ENCODE measurements around the gene MIPOL1. TPM values are rescaled to one million over a fixed set of nuclear protein-coding genes. Genes with fewer than 3 reads are reported as not detected.
"Not testable (repeated sequence)": the region's sequence is repeated elsewhere in the genome, so short reads cannot be mapped to it uniquely, and the experiment has no call there.

MIPOL1 gene
- total RNA-seq, 1 donor from 2014 or later = 23.7 TPM

GRCh38 chr14:37232907-37233481 lies 35.3 kb downstream of the MIPOL1 start:
- no peak for DNase-seq (ENCODE audit: low read depth, low spot score)

DNA sequence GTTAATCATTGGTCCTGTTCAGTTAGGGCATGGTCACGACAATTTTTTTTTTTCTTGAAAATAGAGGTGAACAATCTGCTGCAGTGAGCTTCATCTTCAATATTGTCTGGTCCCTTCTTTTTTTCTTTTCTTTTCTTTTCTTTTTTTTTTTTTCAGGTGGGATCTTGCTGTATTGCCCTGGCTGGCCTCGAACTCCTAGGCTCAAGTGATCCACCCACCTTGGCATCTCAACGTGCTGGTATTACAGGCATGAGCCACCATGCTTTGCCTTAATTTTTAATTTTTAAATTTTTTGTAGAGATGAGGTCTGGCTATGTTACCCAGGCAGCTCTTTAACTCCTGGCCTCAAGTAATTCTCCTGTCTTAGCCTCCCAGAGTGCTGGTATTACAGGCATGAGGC lies 36.5 kb downstream of the MIPOL1 start:
- DNase-seq (ENCODE audit: low read depth, low spot score) = no peak

DNA sequence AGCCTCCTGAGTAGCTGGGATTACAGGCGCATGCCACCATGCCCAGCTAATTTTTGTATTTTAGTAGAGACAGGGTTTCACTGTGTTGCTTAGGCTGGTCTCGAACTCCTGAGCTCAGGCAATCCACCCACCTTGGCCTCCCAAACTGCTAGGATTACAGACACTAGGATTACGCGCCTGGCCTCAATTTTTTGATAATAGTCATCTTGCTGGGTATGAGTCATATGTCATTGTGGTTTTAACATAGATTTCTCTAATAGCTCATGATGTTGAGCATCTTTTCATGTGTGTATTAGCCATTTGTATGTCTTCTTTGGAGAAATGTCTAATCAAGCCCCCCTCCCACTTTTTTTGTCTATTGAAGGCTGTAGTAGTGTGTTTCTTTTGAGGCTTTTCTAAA lies 38.3 kb downstream of the MIPOL1 start:
- not testable (repeated sequence) for DNase-seq (ENCODE audit: low read depth, low spot score)

GRCh38 chr14:37237094-37237493 lies 39.4 kb downstream of the MIPOL1 start:
- DNase-seq (ENCODE audit: low read depth, low spot score) = no peak

DNA sequence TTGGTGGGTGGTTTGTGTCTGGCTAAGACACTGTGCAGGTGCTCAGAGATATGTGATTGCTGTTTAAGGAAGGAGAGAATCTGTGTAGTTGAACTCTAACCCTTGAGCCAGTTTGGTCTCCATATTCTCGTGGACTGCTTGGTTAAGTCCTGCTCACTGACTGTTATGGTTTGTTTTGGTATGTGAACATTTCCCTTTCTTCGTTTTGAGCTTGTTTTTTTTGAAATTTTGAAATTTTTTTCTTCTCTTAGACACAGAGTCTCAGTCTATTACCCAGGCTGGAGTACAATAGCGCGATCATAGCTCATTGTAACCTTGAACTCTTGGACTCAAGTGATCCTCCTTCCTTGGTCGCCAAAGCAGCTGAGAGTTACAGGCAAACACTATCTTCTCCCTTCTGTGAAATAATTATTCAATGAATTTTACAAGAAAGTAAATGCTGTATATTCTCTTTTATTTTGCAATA lies 40.0 kb downstream of the MIPOL1 start:
- no peak for DNase-seq (ENCODE audit: low read depth, low spot score)

GRCh38 chr14:37241198-37241597 lies 43.5 kb downstream of the MIPOL1 start:
- no peak for DNase-seq (ENCODE audit: low read depth, low spot score)

- DNase-seq (ENCODE audit: low read depth, low spot score) = no peak
Observed at GRCh38 chr14:37246427-37246829, 48.7 kb downstream of the MIPOL1 start.

DNA sequence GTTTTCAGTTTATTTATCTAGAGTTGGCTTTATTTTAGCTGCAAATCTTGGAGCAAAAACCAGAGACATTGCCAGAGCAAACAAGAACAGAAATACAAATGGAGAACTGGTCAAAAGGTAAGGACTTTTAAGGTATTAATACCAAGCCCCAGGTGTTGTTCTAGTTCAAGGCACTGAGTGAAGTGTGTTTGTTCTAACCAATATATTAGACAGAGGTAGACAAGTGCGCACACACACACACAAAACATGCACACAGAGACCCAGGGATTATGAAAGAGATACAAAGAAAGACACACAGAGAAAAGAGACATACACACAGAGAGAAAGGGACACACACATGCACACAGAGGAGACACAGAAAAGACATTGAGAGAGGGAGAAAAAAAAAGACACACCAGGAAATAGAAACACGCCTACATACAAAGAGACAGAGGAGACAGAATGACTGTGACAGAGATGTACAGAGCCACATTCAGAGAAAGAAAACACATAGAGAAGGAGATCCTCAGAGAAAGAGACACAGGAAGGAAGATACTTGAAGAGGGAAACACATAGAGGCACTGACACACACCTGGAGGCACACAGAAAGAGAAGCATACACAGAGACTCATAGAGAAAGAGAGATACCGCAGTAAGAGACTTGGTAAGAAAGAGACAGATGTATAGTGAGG lies 50.2 kb downstream of the MIPOL1 start:
- DNase-seq (ENCODE audit: low read depth, low spot score) = no peak

DNA sequence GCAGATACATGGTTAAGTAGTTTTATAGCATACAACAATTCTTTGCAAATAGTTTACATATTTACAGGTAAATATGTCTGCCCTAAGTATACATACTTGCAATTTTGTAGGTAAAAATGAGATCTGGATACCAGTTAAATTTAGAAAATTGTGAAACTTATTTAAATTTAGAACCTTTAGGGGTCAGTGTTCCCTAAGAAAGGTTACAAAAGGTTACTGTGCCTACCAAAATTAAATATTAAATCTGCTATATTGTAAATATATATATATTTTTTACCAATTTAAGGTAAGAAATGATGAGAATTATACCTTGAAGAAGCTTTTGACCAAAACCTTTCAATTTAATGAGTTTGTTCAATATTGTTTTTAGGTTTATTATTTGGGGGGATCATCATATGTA lies 54.0 kb downstream of the MIPOL1 start:
- DNase-seq (ENCODE audit: low read depth, low spot score) = no peak

DNA sequence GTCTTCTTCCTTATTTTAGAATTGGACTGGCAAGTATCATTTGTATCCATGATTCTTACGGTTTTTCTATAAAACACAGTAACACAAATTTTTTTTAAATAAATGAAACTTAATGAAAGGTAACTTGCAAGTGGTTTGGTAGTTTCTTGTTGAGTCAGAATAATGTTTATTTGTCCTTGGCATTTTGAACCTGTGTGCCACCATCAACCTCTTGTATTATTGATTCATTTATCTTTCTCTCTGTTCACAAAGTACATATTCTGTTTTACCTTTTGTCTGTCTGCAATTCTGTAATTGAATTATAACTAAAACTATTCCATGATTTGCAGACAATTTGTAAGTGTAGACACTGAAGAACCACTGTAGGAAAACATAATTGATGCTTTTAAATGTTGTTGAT lies 54.7 kb downstream of the MIPOL1 start:
- DNase-seq (ENCODE audit: low read depth, low spot score) = no peak

DNA sequence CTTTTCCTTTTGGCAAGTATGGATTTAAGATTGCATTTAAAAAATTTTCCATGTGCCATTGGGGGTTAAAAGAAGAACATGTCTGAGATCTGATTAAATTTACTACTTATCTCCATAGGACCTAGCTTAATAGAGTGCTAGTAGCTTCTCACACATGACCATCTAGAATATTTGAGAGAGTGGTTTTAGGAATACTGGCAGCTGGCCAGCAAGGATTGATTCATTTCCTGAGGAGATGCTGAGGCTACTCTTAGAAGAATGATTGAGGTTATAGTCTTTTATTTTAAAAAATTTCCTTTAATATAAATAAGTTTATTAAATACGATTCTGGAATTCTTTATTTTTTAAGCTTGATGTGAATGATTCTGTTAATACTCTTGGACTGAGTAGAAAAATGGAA lies 56.2 kb downstream of the MIPOL1 start:
- DNase-seq (ENCODE audit: low read depth, low spot score) = peak; percentile 41

- no peak for DNase-seq (ENCODE audit: low read depth, low spot score)
Observed at GRCh38 chr14:37254411-37254947, 56.7 kb downstream of the MIPOL1 start.

DNA sequence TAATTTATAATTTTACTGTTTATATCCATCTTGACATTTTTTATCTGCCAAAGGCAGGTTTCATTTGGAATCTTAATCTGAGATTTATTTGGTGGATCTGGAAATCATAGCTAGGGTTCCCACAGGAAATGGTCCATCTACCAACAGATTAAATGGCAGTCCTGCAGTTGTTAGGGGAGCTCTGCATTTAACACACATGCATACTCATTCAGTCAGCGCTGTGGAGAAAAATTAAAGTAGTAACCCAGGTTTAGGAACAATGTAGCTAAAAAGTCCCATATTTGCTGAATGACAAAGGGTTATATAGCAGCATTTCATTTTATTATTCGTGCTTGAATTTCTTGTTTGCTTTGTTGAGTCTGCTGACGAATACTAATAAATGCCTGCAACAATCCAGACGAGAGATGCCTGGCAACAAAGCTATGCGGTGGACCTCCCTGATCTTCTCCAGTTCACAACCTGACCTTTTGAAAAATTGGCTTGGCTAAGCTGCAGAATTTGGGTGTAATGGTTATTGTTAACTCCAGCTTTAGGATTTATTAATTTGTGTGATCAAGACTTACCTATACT lies 59.8 kb downstream of the MIPOL1 start:
- no peak for DNase-seq (ENCODE audit: low read depth, low spot score)

- DNase-seq (ENCODE audit: low read depth, low spot score) = no peak
Observed at GRCh38 chr14:37262649-37263048, 64.9 kb downstream of the MIPOL1 start.

GRCh38 chr14:37263656-37264236 lies 66.0 kb downstream of the MIPOL1 start:
- no peak for DNase-seq (ENCODE audit: low read depth, low spot score)

DNA sequence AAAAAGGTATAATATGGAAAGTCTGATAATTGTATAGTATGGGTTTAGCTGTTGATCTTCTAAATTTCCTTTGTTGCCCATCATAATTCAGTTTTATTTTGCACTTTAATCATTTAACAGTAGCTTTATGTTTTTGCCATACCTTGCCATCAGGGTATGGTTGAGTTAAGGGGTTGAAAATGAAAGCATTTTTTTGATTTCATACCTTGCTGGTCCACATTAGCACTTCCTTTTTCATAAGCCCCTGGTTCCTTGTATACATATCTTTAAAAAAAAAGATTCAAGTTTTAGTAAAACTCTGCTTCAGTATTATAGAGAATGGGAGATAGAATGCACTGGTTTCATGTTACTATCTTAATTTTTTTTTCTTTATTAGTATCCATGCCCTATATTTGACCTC lies 71.1 kb downstream of the MIPOL1 start:
- DNase-seq (ENCODE audit: low read depth, low spot score) = no peak

DNA sequence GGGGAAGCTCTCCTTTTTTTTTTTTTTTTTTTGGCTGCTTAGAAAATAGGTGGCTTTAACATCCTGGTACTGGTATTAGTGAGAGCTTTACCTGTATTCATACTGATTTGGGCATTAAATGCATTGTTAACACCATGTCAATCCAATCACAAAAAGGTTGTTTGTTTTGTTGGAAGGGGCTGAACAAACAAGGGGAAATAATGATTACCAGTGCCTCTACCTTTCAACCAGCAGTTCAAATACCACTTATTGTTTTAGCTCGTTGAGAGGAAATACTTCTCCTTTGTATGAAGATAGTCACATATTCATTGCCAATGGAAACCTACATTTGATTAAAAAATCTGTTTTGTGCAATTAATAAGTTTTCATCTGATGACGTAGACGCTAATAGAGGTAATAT lies 72.9 kb downstream of the MIPOL1 start:
- no peak for DNase-seq (ENCODE audit: low read depth, low spot score)

DNA sequence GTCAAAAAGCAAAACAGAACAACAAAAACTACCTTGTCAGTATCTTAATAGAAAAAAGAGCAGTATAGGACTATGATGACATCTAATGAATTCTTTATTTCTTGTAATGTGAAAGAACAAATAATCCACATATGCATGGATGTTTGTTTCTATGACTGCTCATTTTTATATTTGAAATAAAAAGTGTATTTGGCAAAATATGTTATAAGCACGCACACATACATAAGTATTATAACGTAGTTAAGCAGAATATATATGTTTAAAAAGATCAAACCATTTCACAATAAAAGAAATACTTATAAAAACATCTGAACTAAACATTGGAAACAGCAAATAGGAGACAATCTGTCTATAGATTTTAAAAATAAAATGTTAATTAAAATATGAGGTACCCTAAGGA lies 74.8 kb downstream of the MIPOL1 start:
- DNase-seq (ENCODE audit: low read depth, low spot score) = no peak

DNA sequence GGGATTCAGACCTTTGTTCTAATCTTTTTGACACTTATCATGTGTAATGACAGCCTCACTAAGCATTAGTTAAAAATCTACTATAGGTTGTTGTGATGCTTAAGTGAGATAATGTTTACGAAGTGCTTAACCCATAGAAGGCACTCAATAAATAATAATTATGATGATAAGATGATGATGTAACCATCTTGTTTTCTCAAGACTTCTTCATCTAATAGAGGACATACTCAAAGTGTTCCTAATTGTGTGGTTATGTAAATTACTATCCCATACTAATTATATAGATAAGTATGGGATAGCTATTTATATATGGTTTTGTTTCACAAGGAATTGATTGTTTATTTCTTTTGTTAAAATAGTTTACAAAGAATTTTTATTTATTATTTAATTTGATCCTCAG lies 76.9 kb downstream of the MIPOL1 start:
- DNase-seq (ENCODE audit: low read depth, low spot score) = no peak

DNA sequence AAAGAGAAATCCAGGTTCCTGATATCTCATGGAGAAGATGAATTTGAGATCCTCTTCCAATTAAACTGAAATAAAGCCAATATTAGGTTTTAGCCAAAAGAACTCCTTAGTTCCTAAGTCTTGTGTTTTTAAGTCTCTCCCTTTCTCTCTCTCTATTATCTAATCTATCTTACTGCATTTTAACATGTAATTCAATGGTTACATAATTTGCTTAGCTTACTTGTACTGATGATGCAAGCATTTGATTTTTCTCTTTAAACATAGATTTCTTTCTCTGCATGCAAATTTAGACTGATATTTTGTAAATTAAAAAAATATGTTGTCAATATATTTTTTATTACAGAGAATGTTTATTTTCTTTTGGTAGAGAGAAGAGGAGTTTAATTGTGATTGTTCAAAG lies 78.2 kb downstream of the MIPOL1 start:
- DNase-seq (ENCODE audit: low read depth, low spot score) = no peak

DNA sequence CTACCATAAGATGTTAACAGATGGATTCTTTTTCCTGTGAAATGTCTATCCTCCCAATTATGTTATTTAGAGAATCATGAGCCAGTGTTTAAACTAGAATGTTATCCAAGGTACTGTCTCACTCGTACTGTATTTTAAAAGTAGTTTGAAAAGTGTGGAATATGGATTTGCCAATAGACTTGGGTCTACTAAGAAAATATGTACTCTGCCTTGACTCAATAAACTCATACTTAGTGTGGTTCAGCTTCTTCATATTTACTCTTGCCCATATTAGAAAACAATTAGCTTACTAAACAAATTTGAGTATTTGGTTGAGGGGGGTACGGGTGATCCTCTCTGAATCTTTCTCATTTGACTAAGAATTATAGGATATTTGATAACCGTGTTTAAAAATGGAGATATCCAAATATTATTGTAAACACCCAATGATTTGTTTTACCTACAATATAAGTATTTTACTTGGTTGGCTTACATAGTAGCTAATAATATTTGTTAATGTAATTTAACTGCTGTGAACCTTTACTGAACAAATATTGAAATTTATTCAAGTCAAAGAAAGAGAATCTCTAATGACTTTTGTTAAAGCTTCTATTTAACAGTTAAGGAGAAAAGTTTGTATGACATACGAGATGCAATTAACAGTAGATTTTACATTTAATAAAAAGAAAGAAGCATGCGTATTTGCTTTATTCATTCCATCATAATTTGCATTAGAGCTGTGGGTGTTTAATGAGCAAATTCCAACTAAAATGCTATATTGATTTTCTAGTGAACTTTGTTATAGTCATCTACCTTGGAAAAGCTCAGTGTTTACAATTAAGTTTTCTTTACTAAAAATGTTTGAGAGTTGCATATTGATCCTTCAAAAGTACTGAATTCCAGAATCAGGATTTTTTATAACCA lies 81.2 kb downstream of the MIPOL1 start:
- no peak for DNase-seq (ENCODE audit: low read depth, low spot score)

Measured in pulmonary artery endothelial cell (primary cell).